Right forelimb (tissue), 1 donor: ENCODE results near the gene LDLRAP1.

ENCODE experiments used
- DNase-seq: peaks from one replicate; pipeline ENCODE4 v3.0.0-alpha.2; 2018

LDLRAP1 gene

GRCh38 chr1:25544243-25544764 is 898 bp downstream of the LDLRAP1 start:
- no peak for DNase-seq

- DNase-seq = no peak
Measured at GRCh38 chr1:25544819-25545218, 1.4 kb downstream of the LDLRAP1 start.

GRCh38 chr1:25545767-25546166 is 2.4 kb downstream of the LDLRAP1 start:
- no peak for DNase-seq

GRCh38 chr1:25546193-25546592 is 2.8 kb downstream of the LDLRAP1 start:
- DNase-seq = no peak

DNA sequence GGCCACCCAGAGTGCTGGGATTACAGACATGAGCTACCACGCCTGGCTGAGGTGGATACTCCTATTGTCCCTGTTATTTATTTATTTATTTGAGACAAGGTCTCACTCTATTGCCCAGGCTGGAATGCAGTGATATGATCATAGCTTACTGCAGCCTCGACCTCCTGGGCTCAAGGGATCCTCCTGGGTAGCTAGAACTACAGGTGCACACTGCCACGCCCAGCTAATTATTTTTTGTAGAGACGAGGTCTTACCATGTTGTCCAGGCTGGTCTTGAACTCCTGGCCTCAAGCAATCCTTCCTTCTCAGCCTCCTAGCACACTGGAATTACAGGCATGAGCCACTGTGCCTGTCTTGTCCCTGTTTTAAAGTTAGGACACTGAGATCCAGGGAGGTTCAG is 5.2 kb downstream of the LDLRAP1 start:
- no peak for DNase-seq

GRCh38 chr1:25549273-25550154 is 6.1 kb downstream of the LDLRAP1 start:
- no peak for DNase-seq

DNA sequence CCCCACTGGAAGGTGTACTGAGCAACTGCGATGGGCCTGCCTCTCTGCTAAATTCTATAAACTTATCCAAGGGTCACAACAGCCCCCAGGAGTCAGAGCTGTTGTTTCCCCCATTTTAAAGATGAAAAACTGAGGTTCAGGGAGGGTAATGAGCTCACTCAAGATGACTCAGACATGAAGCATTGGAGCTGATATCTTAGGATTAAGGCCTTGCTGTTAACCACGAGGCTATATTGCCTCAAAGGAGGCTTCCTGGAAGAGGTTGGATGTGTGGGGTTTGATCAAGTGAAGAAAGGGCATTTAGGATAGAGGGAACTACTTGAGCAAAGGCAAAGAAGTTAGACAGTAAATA is 6.7 kb downstream of the LDLRAP1 start:
- DNase-seq = no peak

- no peak for DNase-seq
Measured at GRCh38 chr1:25550683-25551310, 7.4 kb downstream of the LDLRAP1 start.

DNA sequence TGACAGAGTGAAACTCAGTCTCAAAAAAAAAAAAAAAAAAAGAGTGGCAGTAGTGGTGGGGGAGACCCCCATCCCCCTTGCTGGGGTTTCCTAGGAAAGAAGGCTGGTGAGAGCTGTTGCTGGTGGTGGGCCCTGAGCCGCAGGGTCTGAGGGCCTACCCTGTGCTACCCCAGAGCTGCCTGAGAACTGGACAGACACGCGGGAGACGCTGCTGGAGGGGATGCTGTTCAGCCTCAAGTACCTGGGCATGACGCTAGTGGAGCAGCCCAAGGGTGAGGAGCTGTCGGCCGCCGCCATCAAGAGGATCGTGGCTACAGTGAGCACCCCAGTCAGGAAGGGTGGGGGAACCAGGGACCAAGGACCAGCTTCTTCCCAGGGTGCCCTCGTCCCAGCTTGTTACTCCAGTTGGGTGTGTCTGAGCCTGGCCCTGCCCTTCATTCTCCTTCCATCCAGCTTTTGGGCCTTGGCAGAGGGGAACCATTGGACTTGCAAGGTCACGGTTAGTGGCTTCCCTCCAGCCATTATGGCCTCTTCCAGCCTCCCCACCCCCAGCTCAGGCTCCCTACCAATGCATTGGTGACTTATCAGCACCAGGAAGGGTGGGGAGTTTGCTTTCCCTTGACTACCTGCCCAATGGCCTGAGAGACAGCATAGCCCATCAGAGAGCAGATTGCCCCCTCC is 10.5 kb downstream of the LDLRAP1 start:
- no peak for DNase-seq

DNA sequence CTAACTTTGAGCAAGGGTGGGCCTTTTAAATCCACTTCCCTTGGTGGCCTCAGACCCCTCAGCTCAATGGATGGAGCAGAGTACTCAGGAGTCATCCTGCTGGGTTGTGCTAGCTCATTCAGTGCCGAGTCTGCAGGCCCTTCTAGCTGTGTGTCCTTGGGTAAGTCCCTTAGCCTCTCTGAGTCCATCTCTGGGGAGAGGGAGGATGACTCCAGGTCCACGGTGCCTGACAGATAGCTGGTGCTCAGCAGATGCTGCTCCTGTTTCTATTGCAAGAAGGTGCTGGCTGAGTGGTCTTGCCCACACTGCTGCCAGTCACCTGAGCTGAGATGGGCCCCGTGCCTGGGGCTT is 11.0 kb downstream of the LDLRAP1 start:
- DNase-seq = no peak

DNA sequence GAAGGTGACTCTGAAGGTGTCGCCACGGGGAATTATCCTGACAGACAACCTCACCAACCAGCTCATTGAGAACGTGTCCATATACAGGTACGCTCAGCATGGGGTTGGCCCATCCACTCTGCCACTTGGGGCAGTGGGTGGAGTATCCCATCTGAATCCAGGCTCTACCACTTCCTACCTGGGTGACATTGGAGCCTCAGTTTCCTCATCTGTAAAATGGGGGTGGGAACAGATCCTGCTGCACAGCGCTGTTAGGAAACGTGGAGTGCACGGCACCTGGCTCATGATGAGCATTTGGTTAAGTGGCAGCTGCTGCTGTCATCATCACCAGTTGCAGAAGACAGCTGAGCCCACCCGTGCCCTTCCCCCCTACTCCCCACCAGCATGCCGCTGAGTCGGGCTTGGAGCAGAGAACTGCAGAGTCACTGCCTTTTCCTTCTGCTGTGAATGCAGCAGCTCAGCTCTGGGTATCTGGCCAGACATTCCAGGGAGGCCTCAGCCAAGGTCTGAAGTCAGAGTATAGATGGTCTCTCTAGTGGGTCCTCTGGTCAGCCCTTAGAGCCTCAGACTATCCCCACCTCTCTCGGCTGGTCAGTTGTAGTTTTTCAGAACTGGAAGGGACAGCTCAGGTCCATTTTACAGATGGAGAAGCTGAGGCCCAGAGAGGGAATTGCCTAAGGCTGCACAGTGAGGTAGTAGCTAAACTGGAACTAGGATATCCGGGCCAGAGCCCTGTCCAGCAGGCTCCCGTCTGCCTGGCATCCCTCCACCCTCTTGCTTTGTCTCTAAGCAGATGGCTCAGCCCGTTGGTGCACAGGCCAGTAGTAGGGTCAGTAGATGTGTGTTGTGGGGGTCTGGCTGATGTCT is 11.7 kb downstream of the LDLRAP1 start:
- DNase-seq = no peak

GRCh38 chr1:25555753-25556092 is 12.3 kb downstream of the LDLRAP1 start:
- DNase-seq = no peak

DNA sequence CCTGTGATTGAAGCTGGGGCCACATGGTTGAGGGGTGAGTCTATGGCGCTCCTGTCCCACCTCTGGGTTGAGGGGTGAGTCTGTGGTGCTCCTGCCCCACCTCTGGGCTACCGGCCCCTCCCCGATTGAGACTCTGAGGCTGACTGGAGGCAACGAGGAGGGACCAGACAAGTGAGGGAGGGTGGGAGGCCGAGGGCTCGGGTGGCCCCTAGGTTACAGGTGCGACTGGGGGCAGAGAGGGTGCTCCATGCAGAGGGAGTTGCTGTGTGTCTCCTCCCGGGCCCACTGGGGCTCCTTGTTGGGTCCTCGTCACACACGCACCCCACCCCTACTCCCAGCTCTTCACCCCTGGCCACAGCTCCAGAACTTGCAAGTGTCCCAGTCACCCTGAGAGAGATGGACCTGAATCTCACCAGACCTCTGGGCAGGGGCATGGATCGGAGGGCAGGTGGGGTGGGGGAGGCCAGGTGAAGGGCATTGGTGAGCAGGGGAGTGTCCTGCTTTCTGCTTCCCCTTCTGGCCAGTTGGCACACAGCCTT is 12.8 kb downstream of the LDLRAP1 start:
- no peak for DNase-seq

DNA sequence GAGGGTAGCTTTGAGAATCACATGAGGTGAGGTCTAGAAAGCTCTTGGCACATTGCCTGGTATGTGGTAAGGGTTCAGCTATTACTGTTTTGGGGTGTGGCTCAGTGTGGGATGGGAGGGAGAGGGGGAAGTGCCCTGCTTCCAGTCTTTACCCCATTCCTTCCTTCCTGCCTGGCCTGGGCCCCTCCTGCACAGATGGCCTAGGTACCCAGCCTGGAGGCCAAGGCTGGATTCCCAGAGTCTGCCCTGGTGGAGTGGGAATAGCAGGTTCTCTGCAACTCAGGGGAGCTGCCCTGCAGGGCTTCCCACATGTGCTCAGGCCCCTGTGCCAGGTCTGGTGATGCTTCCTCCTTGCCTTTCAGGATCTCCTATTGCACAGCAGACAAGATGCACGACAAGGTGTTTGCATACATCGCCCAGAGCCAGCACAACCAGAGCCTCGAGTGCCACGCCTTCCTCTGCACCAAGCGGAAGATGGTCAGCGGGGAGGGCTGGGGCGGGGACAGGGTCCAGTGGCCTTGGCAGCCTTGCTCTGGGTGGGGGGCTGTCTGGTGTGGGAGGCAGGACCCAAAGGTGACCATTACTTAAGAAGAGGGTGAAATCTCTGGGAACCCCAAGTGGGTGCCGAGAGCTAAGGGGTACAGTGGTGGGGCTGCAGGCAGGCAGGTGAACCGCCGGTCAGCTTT is 13.5 kb downstream of the LDLRAP1 start:
- no peak for DNase-seq

DNA sequence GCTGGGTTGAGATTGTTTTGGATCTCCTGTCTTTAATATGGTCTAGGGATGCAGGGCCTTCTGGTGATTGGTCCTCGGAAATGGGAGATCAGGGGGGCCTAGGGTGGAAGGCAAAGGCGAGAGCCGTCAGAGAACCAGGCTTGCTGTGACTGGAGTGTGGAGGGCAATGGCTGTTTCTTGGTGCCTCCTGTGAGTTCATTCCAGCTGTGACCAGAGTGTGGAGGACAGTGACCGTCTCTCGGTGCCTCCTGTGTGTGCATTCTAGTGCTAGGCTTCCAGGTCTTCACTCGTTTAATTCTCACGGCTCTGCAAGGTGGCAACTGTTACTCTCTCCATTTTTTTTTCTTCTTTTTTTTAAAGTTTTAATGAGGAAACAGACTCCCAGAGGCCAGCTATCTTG is 14.1 kb downstream of the LDLRAP1 start:
- no peak for DNase-seq

DNA sequence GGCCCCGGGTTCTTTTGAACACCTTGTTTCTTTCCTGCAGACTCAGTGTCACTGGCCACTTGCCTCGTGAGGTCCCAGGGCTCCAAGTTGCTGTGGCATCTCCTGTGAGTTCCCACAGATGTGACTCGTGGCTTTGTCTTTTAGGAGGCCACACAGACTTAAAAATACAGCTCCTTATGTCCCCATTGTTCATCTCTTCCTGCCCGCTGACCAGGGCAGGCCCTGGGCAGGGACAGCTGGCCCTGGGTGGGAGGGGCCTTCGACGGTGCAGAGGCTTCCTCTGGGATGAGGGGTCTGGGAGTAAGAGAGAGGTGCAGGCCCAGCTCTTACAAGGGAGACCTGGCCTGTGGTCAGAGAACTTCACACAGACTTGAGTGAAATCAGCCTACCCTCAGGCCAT is 15.6 kb downstream of the LDLRAP1 start:
- DNase-seq = no peak

DNA sequence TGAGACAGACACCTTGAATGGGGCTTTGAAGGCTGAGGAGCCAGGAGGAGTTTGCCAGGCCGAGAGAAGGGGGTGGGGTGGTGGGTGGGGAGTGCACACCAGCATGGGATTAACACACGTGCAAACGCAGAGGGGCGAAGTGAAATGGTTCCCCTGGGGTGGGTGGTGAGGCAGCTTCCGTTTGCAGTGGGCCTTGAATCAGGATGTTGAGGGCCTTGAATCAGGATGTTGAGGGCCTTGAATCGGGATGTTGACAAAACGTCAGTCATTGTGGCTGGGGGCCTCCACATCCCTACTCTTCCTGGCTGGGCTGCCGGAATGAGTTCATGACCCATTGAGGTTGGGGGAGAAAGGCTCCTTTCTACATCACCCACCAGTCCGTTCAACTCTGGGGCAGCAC is 16.6 kb downstream of the LDLRAP1 start:
- DNase-seq = no peak

DNA sequence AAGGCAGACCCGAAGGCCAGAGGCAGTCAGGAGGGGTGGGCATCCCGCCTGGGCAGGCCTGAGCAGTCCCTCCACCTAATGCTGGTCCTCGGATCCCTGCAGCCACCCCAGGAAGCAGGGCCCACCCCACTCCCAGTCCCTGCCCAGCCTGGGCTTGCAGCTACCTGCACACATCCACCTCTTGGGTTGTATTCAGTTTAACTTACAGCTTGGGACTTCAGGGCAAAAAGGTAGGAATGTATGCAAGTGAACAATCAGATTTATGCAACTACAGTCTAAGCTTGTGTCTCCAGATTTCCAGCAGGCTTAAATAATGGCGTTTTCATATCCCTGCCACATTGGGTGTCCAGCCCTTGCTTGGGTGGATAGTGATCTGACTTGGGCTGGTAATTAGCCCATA is 17.4 kb downstream of the LDLRAP1 start:
- DNase-seq = no peak

GRCh38 chr1:25561421-25562100 is 18.2 kb downstream of the LDLRAP1 start:
- no peak for DNase-seq

DNA sequence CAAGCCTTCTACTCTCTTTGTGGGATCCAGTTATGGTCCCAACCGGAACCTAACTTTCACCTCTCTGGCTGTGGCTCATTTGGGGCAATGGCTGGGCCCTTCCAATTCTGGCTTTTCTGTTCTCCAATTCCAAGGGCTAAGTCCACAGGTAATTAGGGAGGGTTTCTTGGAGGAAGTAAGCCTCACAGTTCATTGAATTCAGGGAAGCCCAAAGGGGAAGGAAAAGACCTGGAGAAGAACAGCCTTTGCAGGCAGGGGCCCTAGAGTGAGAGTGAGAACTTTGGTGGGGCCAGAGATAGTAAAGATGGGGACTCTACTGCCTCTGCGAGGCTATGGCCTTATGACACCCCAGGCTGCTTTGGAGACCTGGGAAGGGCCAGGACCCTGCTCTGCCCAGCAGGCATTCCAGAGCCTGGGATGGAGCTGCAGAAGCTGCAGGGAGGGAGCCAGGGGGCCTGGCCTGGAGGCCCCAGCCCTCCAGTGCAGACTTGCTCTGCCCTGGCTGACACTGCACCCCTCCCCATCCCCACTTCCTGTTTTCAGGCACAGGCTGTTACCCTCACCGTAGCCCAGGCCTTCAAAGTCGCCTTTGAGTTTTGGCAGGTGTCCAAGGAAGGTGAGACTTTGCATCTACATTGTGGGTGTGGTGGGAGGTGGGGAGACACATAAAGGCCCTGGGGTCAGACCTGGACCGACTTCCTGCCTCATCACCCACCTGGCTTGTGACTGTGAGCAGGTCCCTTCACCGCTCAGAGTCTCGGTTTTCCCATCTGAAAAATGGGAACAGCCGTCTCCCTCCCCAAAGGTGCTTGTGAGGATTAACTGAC is 18.9 kb downstream of the LDLRAP1 start:
- no peak for DNase-seq

DNA sequence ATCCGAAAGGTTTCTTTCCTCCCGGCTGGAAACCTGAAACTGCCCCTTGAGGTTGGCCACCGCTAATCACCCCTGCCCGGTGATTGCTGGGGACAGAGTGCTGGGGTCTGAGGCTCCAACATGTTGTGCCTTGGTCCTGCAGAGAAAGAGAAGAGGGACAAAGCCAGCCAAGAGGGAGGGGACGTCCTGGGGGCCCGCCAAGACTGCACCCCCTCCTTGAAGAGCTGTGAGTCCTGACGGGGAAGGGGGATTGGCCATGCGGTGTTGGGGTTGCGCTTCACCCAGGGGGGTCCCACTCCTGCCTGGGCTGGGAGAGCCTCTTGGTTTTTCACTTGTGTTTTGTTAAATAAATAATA is 19.5 kb downstream of the LDLRAP1 start:
- no peak for DNase-seq
